Thymus (tissue), 11 donors: ENCODE results near the gene ANKRD24. TPM values are rescaled to one million over a fixed set of nuclear protein-coding genes. Genes with fewer than 3 reads are reported as not detected.

ENCODE experiments used
- DNase-seq, 9 donors: peaks; one replicate each; pipeline ENCODE4 v3.0.0-alpha.2; 2013; ENCODE audit warnings: low spot score in 9 of 9, low read depth in 6 of 9, missing footprints in 1 of 9
- H3K27ac ChIP-seq, 2 donors: one replicate each; pipeline ENCODE4 v1.5.1; 2013; ENCODE audit warnings: control low read depth in 1 of 2, low read depth in 1 of 2, low read length in 1 of 2, mild to moderate bottlenecking in 1 of 2, moderate library complexity in 1 of 2
- H3K27me3 ChIP-seq, 2 donors: one replicate each; pipeline ENCODE4 v1.5.1; 2013; ENCODE audit warnings: low read length in 1 of 2; ENCODE audit not compliant: control insufficient read depth in 2 of 2, insufficient read depth in 1 of 2
- H3K36me3 ChIP-seq, 2 donors: one replicate each; pipeline ENCODE4 v1.5.1; 2013; ENCODE audit warnings: low read length in 1 of 2, mild to moderate bottlenecking in 1 of 2, moderate library complexity in 1 of 2; ENCODE audit not compliant: control insufficient read depth in 2 of 2, insufficient read depth in 2 of 2
- H3K4me1 ChIP-seq, 2 donors: one replicate each; pipeline ENCODE4 v1.5.1; 2013; ENCODE audit warnings: low read length in 2 of 2; ENCODE audit not compliant: control insufficient read depth in 2 of 2, insufficient read depth in 2 of 2
- H3K4me3 ChIP-seq, 2 donors: one replicate each; pipeline ENCODE4 v1.5.1; 2013; ENCODE audit warnings: low read length in 2 of 2, control low read depth in 1 of 2, mild to moderate bottlenecking in 1 of 2
- H3K9me3 ChIP-seq, 2 donors: one replicate each; pipeline ENCODE4 v1.5.1; 2013; ENCODE audit warnings: low read length in 1 of 2, mild to moderate bottlenecking in 1 of 2; ENCODE audit not compliant: control insufficient read depth in 2 of 2, insufficient read depth in 1 of 2
- WGBS: extraction: QIAGEN DNeasy Blood & Tissue Kit; methylation state at CpG from one replicate; pipeline ENCODE4 v1.1.7; 2013; 5-methylcytosine and 5-hydroxymethylcytosine counted together
- polyA plus RNA-seq: library from polyadenylated mRNA; stranded (reverse); fragments of 200-250 nt; gene quantifications from one replicate; pipeline ENCODE4 v1.2.3, GENCODE V29; 2013
- total RNA-seq: library from RNA; stranded (reverse); fragments of 120-200 nt; gene quantifications from one replicate; pipeline ENCODE4 v1.2.4, GENCODE V29; 2013
- donor health status: healthy.

ANKRD24 gene
- total and polyA plus RNA-seq, 2 donors, result 0.42 to 4.8 TPM

DNA sequence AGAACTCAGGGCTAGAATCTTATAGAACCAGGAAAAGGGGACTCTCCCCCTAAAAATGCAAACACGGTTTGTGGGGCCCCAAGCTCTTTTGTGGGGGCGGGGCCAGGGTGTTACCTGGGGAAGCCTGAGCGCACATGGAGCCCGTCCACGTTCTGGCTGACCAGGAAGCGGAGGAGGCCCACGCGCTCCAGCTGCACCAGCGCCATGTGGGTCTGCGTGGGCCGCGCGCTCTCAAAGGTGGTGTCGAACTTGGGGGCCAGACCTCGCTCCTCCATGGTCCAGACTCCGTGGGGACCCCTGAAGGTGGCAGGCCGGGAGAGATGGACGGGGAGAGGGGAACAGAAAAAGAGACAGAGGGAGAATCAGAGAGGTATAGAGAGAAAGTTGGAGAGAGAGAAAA, 3.5 kb upstream of the ANKRD24 start:
- DNase-seq, result no peak
- Histone ChIP-seq H3K9me3 (no peaks in the 10 kb centered on the region), H3K27me3 (peaks cover 0 to 4% of the 10 kb centered on the region in 2 donors), H3K4me1 (peaks cover 6 to 26% of the 10 kb centered on the region in 2 donors), H3K36me3 (peaks cover 14 to 50% of the 10 kb centered on the region in 2 donors), H3K27ac (no peak overlapping the region), H3K4me3 (no peak overlapping the region)
- WGBS, result 97% methylated on average over 18 of the region's 18 CpGs

DNA sequence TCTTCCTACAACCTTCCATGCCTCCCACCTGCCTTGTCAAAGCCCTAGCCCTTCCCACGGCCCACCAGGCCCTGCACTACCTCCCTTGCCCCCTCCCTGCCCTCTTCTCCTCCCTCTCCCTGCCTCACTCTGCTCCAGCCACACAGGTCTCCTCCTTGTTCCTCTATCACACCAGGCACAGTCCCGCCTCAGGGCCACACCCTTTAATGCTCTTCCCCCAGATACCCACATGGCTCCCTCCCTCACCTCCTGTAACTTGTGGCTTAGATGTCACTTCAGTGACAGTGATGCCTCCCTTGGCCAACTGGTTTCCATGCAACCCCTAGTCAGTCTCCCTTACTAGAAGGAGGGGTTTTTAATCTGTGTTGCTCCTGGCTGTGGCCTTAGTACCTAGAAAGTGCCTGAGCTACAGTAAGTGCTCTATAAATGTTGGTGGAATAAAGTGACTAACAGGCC, 1.4 kb upstream of the ANKRD24 start:
- Histone ChIP-seq H3K4me1 (peaks cover 6 to 26% of the 10 kb centered on the region in 2 donors), H3K9me3 (no peaks in the 10 kb centered on the region), H3K27me3 (peaks cover 0 to 14% of the 10 kb centered on the region in 2 donors), H3K36me3 (peaks cover 14 to 31% of the 10 kb centered on the region in 2 donors), H3K27ac (no peak overlapping the region), H3K4me3 (peak overlapping the region in 1 of 2 donors; percentile 79)
- DNase-seq, result no peak
- 95% methylated on average over 2 of the region's 2 CpGs for whole genome bisulfite sequencing

- Histone ChIP-seq H3K27ac (no peak overlapping the region), H3K27me3 (peaks cover 0 to 20% of the 10 kb centered on the region in 2 donors), H3K4me3 (no peak overlapping the region), H3K36me3 (peaks cover 7 to 11% of the 10 kb centered on the region in 2 donors), H3K9me3 (no peaks in the 10 kb centered on the region), H3K4me1 (peaks cover 6 to 26% of the 10 kb centered on the region in 2 donors)
- 64% methylated on average over 23 of the region's 23 CpGs for WGBS
- DNase-seq, result no peak
These were observed 1.7 kb downstream of the ANKRD24 start for GRCh38 chr19:4183967-4184717.

DNA sequence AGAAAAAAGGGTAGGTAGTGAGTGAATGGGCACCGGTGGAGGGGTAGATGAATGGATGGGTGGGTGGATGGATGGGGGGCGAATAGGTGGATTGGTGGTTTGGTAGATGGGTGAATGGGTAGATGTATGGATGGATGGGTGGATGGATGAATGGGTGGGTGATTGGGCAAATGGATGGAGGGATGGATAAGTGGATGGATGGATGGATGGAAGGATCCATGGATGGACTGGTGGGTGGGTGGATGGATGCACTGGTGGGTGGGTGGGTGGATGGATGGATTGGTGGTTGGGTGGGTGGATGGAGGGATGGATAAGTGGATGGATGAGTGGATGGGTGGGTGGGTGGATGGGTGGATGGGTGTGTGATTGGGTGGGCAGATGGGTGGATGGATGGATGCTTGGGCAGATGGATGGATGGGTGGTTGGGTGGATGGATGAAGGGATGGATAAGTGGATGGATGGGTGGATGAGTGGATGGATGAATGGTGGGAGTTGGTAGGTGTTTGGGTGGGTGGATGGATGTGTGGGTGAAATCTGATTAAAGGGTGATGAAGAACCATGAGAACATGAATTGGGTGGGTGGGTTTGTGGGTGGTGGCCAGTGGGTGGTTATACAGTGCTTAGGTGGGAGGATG, 2.3 kb downstream of the ANKRD24 start:
- no peak for DNase-seq
- Histone ChIP-seq H3K36me3 (peaks cover 4 to 6% of the 10 kb centered on the region in 2 donors), H3K4me1 (peaks cover 6 to 26% of the 10 kb centered on the region in 2 donors), H3K27me3 (peaks cover 0 to 20% of the 10 kb centered on the region in 2 donors), H3K4me3 (no peak overlapping the region), H3K27ac (no peak overlapping the region), H3K9me3 (no peaks in the 10 kb centered on the region)
- WGBS, result 96% methylated on average over 2 of the region's 2 CpGs

GRCh38 chr19:4185413-4186086, 3.1 kb downstream of the ANKRD24 start:
- Histone ChIP-seq H3K27ac (no peak overlapping the region), H3K4me3 (no peak overlapping the region), H3K36me3 (peaks cover 2 to 3% of the 10 kb centered on the region in 2 donors), H3K27me3 (peaks cover 0 to 20% of the 10 kb centered on the region in 2 donors), H3K4me1 (peaks cover 6 to 21% of the 10 kb centered on the region in 2 donors), H3K9me3 (no peaks in the 10 kb centered on the region)
- WGBS, result 84% methylated on average over 9 of the region's 9 CpGs
- DNase-seq, result no peak

DNA sequence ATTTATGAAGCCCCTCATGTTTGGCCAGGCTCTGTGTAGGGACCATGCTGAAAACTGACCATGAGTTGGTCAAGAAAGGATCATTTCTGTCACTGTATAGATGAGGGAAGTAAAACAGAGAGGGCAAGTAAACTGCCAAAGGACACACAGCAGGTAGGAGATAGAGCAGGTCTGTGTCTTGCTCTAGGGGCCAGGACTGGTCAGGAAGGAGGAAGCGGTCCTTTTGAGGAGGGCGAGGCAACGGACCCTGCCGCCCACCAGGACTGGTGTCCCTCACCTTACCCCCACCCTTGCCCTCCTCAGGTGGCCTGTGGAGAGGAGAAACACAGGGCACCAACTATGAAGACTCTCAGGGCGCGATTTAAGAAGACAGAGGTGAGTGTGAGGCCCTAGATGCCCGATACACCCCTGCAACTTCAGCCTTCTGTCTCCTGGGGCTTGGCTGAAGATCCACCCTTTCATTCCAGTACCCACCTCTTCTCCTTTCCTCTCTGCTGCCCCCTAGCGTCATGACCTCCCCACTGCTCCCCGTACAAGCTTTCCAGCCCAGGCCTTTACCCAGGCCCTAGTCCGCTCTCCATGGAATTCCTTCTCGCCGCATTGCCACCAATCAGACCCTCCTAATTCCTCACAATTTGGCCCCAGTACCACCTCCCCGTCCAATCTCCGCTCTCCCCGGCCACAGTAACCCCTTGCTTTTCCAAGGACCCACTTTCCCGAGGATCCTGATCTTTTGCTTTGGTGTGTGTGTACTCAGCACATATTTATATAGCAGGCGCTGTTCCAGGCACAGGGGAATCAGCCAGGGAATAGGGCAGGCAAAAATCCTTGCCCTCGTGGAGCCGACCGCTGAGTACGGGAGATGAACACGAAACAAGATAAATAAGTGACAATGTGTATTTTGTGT, 3.9 kb downstream of the ANKRD24 start:
- Histone ChIP-seq H3K9me3 (no peaks in the 10 kb centered on the region), H3K27ac (no peak overlapping the region), H3K4me3 (no peak overlapping the region), H3K36me3 (no peaks in the 10 kb centered on the region), H3K27me3 (peaks cover 0 to 20% of the 10 kb centered on the region in 2 donors), H3K4me1 (peaks cover 6 to 15% of the 10 kb centered on the region in 2 donors)
- DNase-seq, result peak in 8 of 9 donors; percentile 39 to 83 (median 68)
- WGBS, result 53% methylated on average over 22 of the region's 22 CpGs

GRCh38 chr19:4187313-4188122, 5.0 kb downstream of the ANKRD24 start:
- no peak overlapping the region for H3K27ac ChIP-seq
- no peak for DNase-seq
- H3K9me3 ChIP-seq, result no peaks in the 10 kb centered on the region
- H3K4me3 ChIP-seq, result no peak overlapping the region
- no peaks in the 10 kb centered on the region for H3K36me3 ChIP-seq
- WGBS, result 93% methylated on average over 10 of the region's 10 CpGs
- H3K27me3 ChIP-seq, result peaks cover 0 to 20% of the 10 kb centered on the region in 2 donors
- H3K4me1 ChIP-seq, result peaks cover 0 to 8% of the 10 kb centered on the region in 2 donors

- peaks cover 0 to 13% of the 10 kb centered on the region in 2 donors for H3K27me3 ChIP-seq
- H3K4me3 ChIP-seq, result no peak overlapping the region
- no peak overlapping the region for H3K27ac ChIP-seq
- peaks cover 0 to 1% of the 10 kb centered on the region in 2 donors for H3K9me3 ChIP-seq
- H3K4me1 ChIP-seq, result no peaks in the 10 kb centered on the region
- 88% methylated on average over 5 of the region's 5 CpGs for WGBS
- H3K36me3 ChIP-seq, result no peaks in the 10 kb centered on the region
- DNase-seq, result no peak
These were observed 7.2 kb downstream of the ANKRD24 start for GRCh38 chr19:4189641-4190040.
